ENCODE results near the gene DENND2A. TPM values are rescaled to one million over a fixed set of nuclear protein-coding genes. Genes with fewer than 3 reads are reported as not detected.

The DENND2A gene
- not detected for polyA plus RNA-seq (2012; ENCODE audit: low read depth, missing spikeins)

- no peak for FAIRE-seq
- peak; percentile 48 for DNase-seq (ENCODE audit: insufficient read length, low spot score)
- TF ChIP-seq POLR2AphosphoS5 (IDR thresholded peaks at IDR 0.05; ENCODE audit: low read depth, low read length) = no peak
- TF ChIP-seq TAF1 (IDR thresholded peaks at IDR 0.05; ENCODE audit: low read depth, low read length) = no peak
- TF ChIP-seq POLR2A (IDR thresholded peaks at IDR 0.05; ENCODE audit: low read depth, low read length) = no peak
- TF ChIP-seq POU2F2 (IDR thresholded peaks at IDR 0.05; ENCODE audit: low read depth, low read length) = no peak
- no peak for TF ChIP-seq SPI1 (IDR thresholded peaks at IDR 0.05; ENCODE audit: low read depth, low read length)
These were observed at the start of gene DENND2A for GRCh38 chr7:140640727-140641523. Gene DENND2A (minus strand): TSS chr7:140640813. CDS start chr7:140602397, 38,416 bp downstream.

- TF ChIP-seq POLR2A (IDR thresholded peaks at IDR 0.05; ENCODE audit: low read depth, low read length) (no peak), POU2F2 (IDR thresholded peaks at IDR 0.05; ENCODE audit: low read depth, low read length) (no peak), SPI1 (IDR thresholded peaks at IDR 0.05; ENCODE audit: low read depth, low read length) (no peak), TAF1 (IDR thresholded peaks at IDR 0.05; ENCODE audit: low read depth, low read length) (no peak), POLR2AphosphoS5 (IDR thresholded peaks at IDR 0.05; ENCODE audit: low read depth, low read length) (no peak), PAX5 (IDR thresholded peaks at IDR 0.05; ENCODE audit: insufficient read depth, low read length, severe bottlenecking) (no peak)
- DNase-seq (ENCODE audit: insufficient read length, low spot score) = no peak
- no peak for FAIRE-seq
These were observed 48.9 kb upstream of the DENND2A start for GRCh38 chr7:140689199-140690152.

GRCh38 chr7:140688341-140688740 is 47.7 kb upstream of the DENND2A start:
- TF ChIP-seq PAX5 (IDR thresholded peaks at IDR 0.05; ENCODE audit: insufficient read depth, low read length, severe bottlenecking) (no peak), TAF1 (IDR thresholded peaks at IDR 0.05; ENCODE audit: low read depth, low read length) (no peak), POU2F2 (IDR thresholded peaks at IDR 0.05; ENCODE audit: low read depth, low read length) (no peak)
- DNase-seq (ENCODE audit: insufficient read length, low spot score) (no peak), FAIRE-seq (no peak)

GRCh38 chr7:140686921-140687320 is 46.3 kb upstream of the DENND2A start:
- FAIRE-seq = no peak
- TF ChIP-seq TAF1 (IDR thresholded peaks at IDR 0.05; ENCODE audit: low read depth, low read length) (no peak), SPI1 (IDR thresholded peaks at IDR 0.05; ENCODE audit: low read depth, low read length) (no peak), POLR2AphosphoS5 (IDR thresholded peaks at IDR 0.05; ENCODE audit: low read depth, low read length) (no peak), PAX5 (IDR thresholded peaks at IDR 0.05; ENCODE audit: insufficient read depth, low read length, severe bottlenecking) (no peak), POU2F2 (IDR thresholded peaks at IDR 0.05; ENCODE audit: low read depth, low read length) (no peak), POLR2A (IDR thresholded peaks at IDR 0.05; ENCODE audit: low read depth, low read length) (no peak)

GRCh38 chr7:140685407-140686087 is 44.9 kb upstream of the DENND2A start:
- DNase-seq (ENCODE audit: insufficient read length, low spot score) = no peak
- no peak for FAIRE-seq
- TF ChIP-seq POLR2AphosphoS5 (IDR thresholded peaks at IDR 0.05; ENCODE audit: low read depth, low read length) = no peak
- no peak for TF ChIP-seq POLR2A (IDR thresholded peaks at IDR 0.05; ENCODE audit: low read depth, low read length)
- TF ChIP-seq SPI1 (IDR thresholded peaks at IDR 0.05; ENCODE audit: low read depth, low read length) = no peak
- TF ChIP-seq TAF1 (IDR thresholded peaks at IDR 0.05; ENCODE audit: low read depth, low read length) = no peak
- TF ChIP-seq PAX5 (IDR thresholded peaks at IDR 0.05; ENCODE audit: insufficient read depth, low read length, severe bottlenecking) = no peak
- TF ChIP-seq POU2F2 (IDR thresholded peaks at IDR 0.05; ENCODE audit: low read depth, low read length) = no peak

More at GRCh38 chr7:140686921-140687320, 46.3 kb upstream of the DENND2A start:
- no peak for DNase-seq (ENCODE audit: insufficient read length, low spot score)

GRCh38 chr7:140684066-140684950 is 43.7 kb upstream of the DENND2A start:
- FAIRE-seq (no peak), DNase-seq (ENCODE audit: insufficient read length, low spot score) (no peak)
- no peak for TF ChIP-seq POU2F2 (IDR thresholded peaks at IDR 0.05; ENCODE audit: low read depth, low read length)
- no peak for TF ChIP-seq SPI1 (IDR thresholded peaks at IDR 0.05; ENCODE audit: low read depth, low read length)
- no peak for TF ChIP-seq POLR2AphosphoS5 (IDR thresholded peaks at IDR 0.05; ENCODE audit: low read depth, low read length)
- TF ChIP-seq TAF1 (IDR thresholded peaks at IDR 0.05; ENCODE audit: low read depth, low read length) = no peak
- TF ChIP-seq PAX5 (IDR thresholded peaks at IDR 0.05; ENCODE audit: insufficient read depth, low read length, severe bottlenecking) = no peak
- no peak for TF ChIP-seq POLR2A (IDR thresholded peaks at IDR 0.05; ENCODE audit: low read depth, low read length)

GRCh38 chr7:140683657-140684056 is 43.0 kb upstream of the DENND2A start:
- TF ChIP-seq TAF1 (IDR thresholded peaks at IDR 0.05; ENCODE audit: low read depth, low read length) = no peak
- TF ChIP-seq PAX5 (IDR thresholded peaks at IDR 0.05; ENCODE audit: insufficient read depth, low read length, severe bottlenecking) = no peak
- no peak for TF ChIP-seq POU2F2 (IDR thresholded peaks at IDR 0.05; ENCODE audit: low read depth, low read length)
- TF ChIP-seq SPI1 (IDR thresholded peaks at IDR 0.05; ENCODE audit: low read depth, low read length) = no peak
- no peak for TF ChIP-seq POLR2AphosphoS5 (IDR thresholded peaks at IDR 0.05; ENCODE audit: low read depth, low read length)
- FAIRE-seq = no peak
- no peak for DNase-seq (ENCODE audit: insufficient read length, low spot score)

GRCh38 chr7:140681766-140682165 is 41.2 kb upstream of the DENND2A start:
- DNase-seq (ENCODE audit: insufficient read length, low spot score) (no peak), FAIRE-seq (no peak)
- TF ChIP-seq PAX5 (IDR thresholded peaks at IDR 0.05; ENCODE audit: insufficient read depth, low read length, severe bottlenecking) (no peak), TAF1 (IDR thresholded peaks at IDR 0.05; ENCODE audit: low read depth, low read length) (no peak), SPI1 (IDR thresholded peaks at IDR 0.05; ENCODE audit: low read depth, low read length) (no peak), POU2F2 (IDR thresholded peaks at IDR 0.05; ENCODE audit: low read depth, low read length) (no peak), POLR2A (IDR thresholded peaks at IDR 0.05; ENCODE audit: low read depth, low read length) (no peak), POLR2AphosphoS5 (IDR thresholded peaks at IDR 0.05; ENCODE audit: low read depth, low read length) (no peak)
